ENCODE measurements around the gene NUDT15. TPM values are rescaled to one million over a fixed set of nuclear protein-coding genes. Genes with fewer than 3 reads are reported as not detected.

Gene NUDT15
- polyA plus RNA-seq, 4 donors: 23.7 to 27.9 (median 26.0) TPM

DNA sequence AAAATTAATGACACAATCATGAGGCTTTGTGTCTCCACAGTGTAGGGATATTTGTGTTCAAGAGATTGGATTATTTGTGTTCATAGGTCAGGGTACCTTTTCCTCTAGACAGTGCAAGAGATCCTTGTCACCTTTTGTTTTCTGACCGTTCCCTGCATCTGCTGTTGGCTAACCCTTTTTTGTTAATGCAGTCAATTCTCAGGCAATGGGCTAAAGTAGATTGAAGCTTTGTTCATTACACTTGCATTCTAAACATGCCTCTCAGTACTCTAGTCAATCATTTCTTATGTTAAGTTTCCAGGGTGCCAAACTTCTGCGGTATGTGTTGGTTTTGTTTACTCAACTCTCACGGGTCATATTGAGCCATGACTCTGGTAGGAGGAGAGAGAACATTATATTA lies 59.1 kb downstream of the NUDT15 start:
- no peak for DNase-seq (ENCODE audit: low read depth in 4 of 4, low spot score in 2 of 4)

Other genes starting within 250 kb of the NUDT15 start
- gene SUCLA2, start 36.5 kb upstream of the NUDT15 start, polyA plus RNA-seq (ENCODE audit: insufficient read length in 4 of 4): 100 to 1,000 TPM in 1 of 4 donors, 10 to 100 TPM in 3; 79.5 to 112 (median 91.6) TPM
- gene MED4, start 57.4 kb downstream of the NUDT15 start, polyA plus RNA-seq (ENCODE audit: insufficient read length in 4 of 4): 100 to 1,000 TPM in 1 of 4 donors, 10 to 100 TPM in 3; 79.8 to 106 (median 86.0) TPM
- 1,000 to 10,000 TPM; 1,265 to 1,775 (median 1,416) TPM for gene ITM2B, start 195.5 kb downstream of the NUDT15 start, polyA plus RNA-seq (ENCODE audit: insufficient read length in 4 of 4)